CD4-positive, alpha-beta T cell (primary cell): ENCODE data around the gene RARS2. TPM values are rescaled to one million over a fixed set of nuclear protein-coding genes. Genes with fewer than 3 reads are reported as not detected.

Experiments
- ATAC-seq: fragments of 200-7000 bp; cut with Tn5 transposase; one replicate; pipeline ENCODE4 v1.10.0; 2022; ENCODE audit warnings: mild to moderate bottlenecking; ENCODE audit not compliant: poor library complexity
- CTCF ChIA-PET: fragments of 350-600 bp; sonication (Branson Sonifier 250); formaldehyde crosslinking; loops from one replicate; lab custom pipeline; 2021; ENCODE audit warnings: antibody characterized with exemption, inconsistent platforms; lab: Charles Lee
- POLR2A ChIA-PET: fragments of 350-600 bp; sonication (Branson Sonifier 250); formaldehyde crosslinking; loops from one replicate; lab custom pipeline; 2021; ENCODE audit warnings: antibody characterized with exemption, inconsistent platforms; lab: Charles Lee
- DNase-seq, 14 experiments: peaks; one replicate each; pipeline ENCODE4 v3.0.0-alpha.2; 2013 to 2020; ENCODE audit warnings: mixed read lengths in 2 of 14
- H3K27ac ChIP-seq, 2 donors: one replicate each; pipeline versions ENCODE4 v1.5.1 to v1.7.0; 2013; ENCODE audit warnings: low read length in 2 of 2, low read depth in 1 of 2, mild to moderate bottlenecking in 1 of 2
- H3K27me3 ChIP-seq, 2 experiments: 1 replicate in 1 of 2; 2 replicates in 1 of 2; pipeline versions ENCODE4 v1.6.1 to v1.7.0; 2013; ENCODE audit warnings: low read length in 2 of 2, control low read depth in 1 of 2, mild to moderate bottlenecking in 1 of 2, moderate library complexity in 1 of 2; ENCODE audit not compliant: insufficient read depth in 2 of 2, control insufficient read depth in 1 of 2
- H3K36me3 ChIP-seq: one replicate; pipeline ENCODE4 v1.6.1; 2013; ENCODE audit warnings: low read length, control low read depth; ENCODE audit not compliant: insufficient read depth
- H3K4me1 ChIP-seq: one replicate; pipeline ENCODE4 v1.6.1; 2013; ENCODE audit warnings: low read length, control low read depth; ENCODE audit not compliant: insufficient read depth
- H3K4me3 ChIP-seq: one replicate; pipeline ENCODE4 v1.5.1; 2013; ENCODE audit warnings: mild to moderate bottlenecking, low read length, moderate library complexity
- H3K9me3 ChIP-seq, 2 experiments: 1 replicate in 1 of 2; 2 replicates in 1 of 2; pipeline versions ENCODE4 v1.6.1 to v1.7.0; 2013; ENCODE audit warnings: low read length in 2 of 2, mild to moderate bottlenecking in 2 of 2, control low read depth in 1 of 2, moderate library complexity in 1 of 2; ENCODE audit not compliant: control insufficient read depth in 1 of 2, insufficient read depth in 1 of 2
- H3K27ac Mint-ChIP-seq: one replicate; pipeline ENCODE4 v1.8.0; 2020; ENCODE audit warnings: mixed read lengths
- H3K27me3 Mint-ChIP-seq: one replicate; pipeline ENCODE4 v1.8.0; 2021; ENCODE audit warnings: mixed read lengths
- H3K36me3 Mint-ChIP-seq: one replicate; pipeline ENCODE4 v1.8.0; 2021; ENCODE audit warnings: low read depth, mixed read lengths
- H3K4me1 Mint-ChIP-seq: one replicate; pipeline ENCODE4 v1.8.0; 2021; ENCODE audit warnings: low read depth, mixed read lengths
- H3K4me3 Mint-ChIP-seq: one replicate; pipeline ENCODE4 v1.8.0; 2020; ENCODE audit warnings: mild to moderate bottlenecking, mixed read lengths
- H3K9me3 Mint-ChIP-seq: one replicate; pipeline ENCODE4 v1.8.0; 2020; ENCODE audit warnings: mixed read lengths
- CTCF ChIP-seq: fragments of 200-600 bp; IDR thresholded peaks from one replicate; pipeline ENCODE4 v1.8.0; 2022; ENCODE audit warnings: antibody characterized with exemption, mild to moderate bottlenecking
- intact Hi-C, 2 experiments: fragments of 100-400 bp; cut with DNase I in 1 of 2; cut with micrococcal nuclease in 1 of 2; formaldehyde crosslinking; loops; one replicate each; pipeline versions ENCODE4 v1.15.1 to v1.9.0; 2023 to 2025; cut with DNase I, micrococcal nuclease
- total RNA-seq, 174 experiments: library from RNA in 2 of 174; stranded (reverse) in 2 of 174; gene quantifications; one replicate each; pipeline ENCODE4 v1.2.3 and lab custom pipeline; 2021 to 2026

RARS2 gene
- total RNA-seq, 2 experiments from 2014 or later = 21.9 to 22.4 TPM

GRCh38 chr6:87538510-87539260 lies 51.1 kb downstream of the RARS2 start:
- Histone ChIP-seq H3K4me3 (no peak overlapping the region), H3K27me3 (no peaks in the 10 kb centered on the region), H3K27ac (no peak overlapping the region), H3K36me3 (peaks cover 39% of the 10 kb centered on the region), H3K9me3 (peaks cover 0 to 8% of the 10 kb centered on the region in 2 experiments), H3K4me1 (no peaks in the 10 kb centered on the region)
- DNase-seq (no peak), ATAC-seq (no peak)
- intact Hi-C loops = no loop called here
- H3K27me3 Mint-ChIP-seq = no peaks in the 10 kb centered on the region
- peaks cover 68% of the 10 kb centered on the region for H3K36me3 Mint-ChIP-seq
- peaks cover 8% of the 10 kb centered on the region for H3K4me1 Mint-ChIP-seq
- no peak for TF ChIP-seq CTCF
- POLR2A ChIA-PET = interaction anchor here (0.6 kb wide), 1 partner anchor 1361 kb away, joined by 3 read pairs; no protein-coding TSS in a partner anchor
- no peak overlapping the region for H3K4me3 Mint-ChIP-seq
- no peak overlapping the region for H3K27ac Mint-ChIP-seq
- CTCF ChIA-PET = no interaction called here
- H3K9me3 Mint-ChIP-seq = peaks cover 3% of the 10 kb centered on the region

GRCh38 chr6:87534377-87535047 lies 55.3 kb downstream of the RARS2 start:
- H3K36me3 Mint-ChIP-seq = peaks cover 61% of the 10 kb centered on the region
- DNase-seq (no peak), ATAC-seq (no peak)
- CTCF ChIA-PET = no interaction called here
- POLR2A ChIA-PET = interaction anchor here (0.9 kb wide), 1 partner anchor 11 kb away, joined by 3 read pairs; no protein-coding TSS in a partner anchor
- Histone ChIP-seq H3K27ac (no peak overlapping the region), H3K9me3 (peaks cover 0 to 5% of the 10 kb centered on the region in 2 experiments), H3K4me1 (no peaks in the 10 kb centered on the region), H3K4me3 (no peak overlapping the region), H3K36me3 (peaks cover 30% of the 10 kb centered on the region), H3K27me3 (no peaks in the 10 kb centered on the region)
- H3K27me3 Mint-ChIP-seq = no peaks in the 10 kb centered on the region
- H3K9me3 Mint-ChIP-seq = peaks cover 3% of the 10 kb centered on the region
- H3K27ac Mint-ChIP-seq = no peak overlapping the region
- intact Hi-C loops = no loop called here
- no peak for TF ChIP-seq CTCF
- H3K4me3 Mint-ChIP-seq = no peak overlapping the region
- peaks cover 11% of the 10 kb centered on the region for H3K4me1 Mint-ChIP-seq

GRCh38 chr6:87529221-87529620 lies 60.6 kb downstream of the RARS2 start:
- Histone ChIP-seq H3K4me1 (no peaks in the 10 kb centered on the region), H3K36me3 (peaks cover 36% of the 10 kb centered on the region), H3K27me3 (no peaks in the 10 kb centered on the region), H3K27ac (no peak overlapping the region), H3K4me3 (no peak overlapping the region), H3K9me3 (no peaks in the 10 kb centered on the region)
- Mint-ChIP-seq H3K27me3 (no peaks in the 10 kb centered on the region), H3K9me3 (no peaks in the 10 kb centered on the region), H3K36me3 (peaks cover 74% of the 10 kb centered on the region), H3K27ac (no peak overlapping the region), H3K4me3 (no peak overlapping the region), H3K4me1 (peaks cover 7% of the 10 kb centered on the region)
- no peak for TF ChIP-seq CTCF
- POLR2A ChIA-PET = no interaction called here
- CTCF ChIA-PET = no interaction called here
- ATAC-seq = no peak
- DNase-seq = no peak
- intact Hi-C loops = no loop called here
